Non-pigmented ciliary epithelial cell (primary cell): Measurements from ENCODE around the gene FAM117B.
A peak's percentile ranks its signal among the peaks of the same experiment; 100 is the strongest.

Source experiments
- DNase-seq: peaks from one replicate; pipeline ENCODE4 v3.0.0-alpha.2; 2010; ENCODE audit warnings: low read depth

FAM117B gene

DNA sequence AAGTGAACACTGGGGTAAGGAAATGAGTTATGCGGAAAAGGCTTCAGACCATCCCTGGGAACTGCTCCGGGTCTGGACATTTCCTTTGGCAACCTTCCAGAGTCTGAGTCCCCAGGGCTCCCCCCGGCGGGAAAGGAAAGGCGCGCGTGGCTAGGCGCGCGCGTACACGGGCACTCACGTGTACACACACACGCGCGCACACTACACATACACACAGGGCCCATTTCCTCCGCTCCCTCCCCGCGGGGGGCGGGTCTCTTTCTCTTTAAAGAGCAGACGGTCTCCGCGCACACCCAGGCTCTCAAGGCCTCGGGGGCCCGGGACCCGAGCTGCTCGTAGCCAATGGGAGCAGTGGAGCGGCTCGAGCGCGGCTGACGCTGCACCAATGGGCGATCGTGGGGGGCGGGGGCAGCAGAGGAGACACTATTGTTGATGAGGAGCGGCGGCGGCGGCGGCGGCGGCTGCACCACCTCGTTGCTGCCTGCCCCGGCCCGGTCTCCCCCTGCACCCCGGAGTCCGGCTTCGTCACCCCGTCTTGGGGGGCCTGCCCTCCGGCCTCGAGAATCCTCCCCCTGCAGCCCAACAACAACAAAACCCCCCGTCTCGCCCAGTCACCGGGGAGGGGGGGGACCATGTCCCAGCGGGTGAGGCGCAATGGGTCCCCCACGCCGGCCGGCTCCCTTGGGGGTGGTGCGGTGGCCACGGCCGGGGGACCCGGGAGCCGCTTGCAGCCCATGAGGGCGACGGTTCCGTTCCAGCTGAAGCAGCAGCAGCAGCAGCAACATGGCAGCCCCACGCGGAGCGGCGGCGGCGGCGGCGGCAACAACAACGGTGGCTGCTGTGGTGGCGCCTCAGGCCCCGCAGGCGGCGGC, at the start of gene FAM117B:
TSS of gene FAM117B (plus strand) at position 414 of the 872 bp plus-strand sequence. CDS start at position 633, 219 bp downstream.
- DNase-seq: peak; percentile 58

DNA sequence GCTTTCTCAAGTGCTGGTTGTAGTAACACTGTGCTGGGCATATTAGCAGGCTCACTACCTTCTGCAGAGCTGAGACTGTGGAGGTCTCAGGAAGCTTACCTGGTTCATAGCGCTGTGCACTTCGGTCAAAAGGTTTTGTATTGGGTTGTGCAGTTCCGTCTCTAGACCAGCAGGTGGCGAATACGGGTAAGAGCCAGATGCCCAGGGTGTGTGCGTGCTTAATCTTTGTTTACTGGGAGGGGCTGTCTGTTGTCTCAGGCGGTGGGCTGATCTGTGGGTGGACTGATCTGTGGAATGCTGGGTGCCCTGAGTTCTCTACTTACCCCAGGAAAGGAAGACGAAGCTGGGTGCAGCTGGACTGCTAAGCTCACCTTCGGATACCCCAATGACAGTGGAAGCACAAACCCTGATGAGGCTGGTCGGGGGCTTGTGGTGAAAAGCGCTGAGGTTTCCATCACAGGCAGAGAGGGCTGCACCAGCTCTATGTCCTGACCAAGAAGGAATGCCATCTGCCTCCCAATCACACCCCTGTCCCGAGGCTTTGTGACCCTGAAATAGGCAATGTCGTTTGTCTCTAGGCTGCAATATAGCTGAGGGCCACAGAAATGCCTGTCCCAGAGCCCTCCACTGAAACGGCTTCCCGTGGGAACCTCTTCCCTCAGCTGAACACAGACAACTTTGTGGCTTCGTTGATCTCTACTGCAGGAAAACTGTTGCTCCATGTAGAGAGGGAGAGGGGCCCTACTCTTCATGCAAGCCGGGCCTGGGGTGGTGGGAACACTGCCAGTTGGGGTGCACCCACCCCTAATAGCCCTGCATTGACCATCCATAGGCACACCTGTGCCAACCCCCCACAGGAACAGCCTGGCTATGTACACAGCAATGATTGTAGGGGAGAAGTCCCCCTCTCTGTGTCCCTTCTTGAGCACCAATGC, 45.9 kb upstream of the FAM117B start:
- DNase-seq: peak; percentile 34

GRCh38 chr2:202589582-202589949, 45.2 kb upstream of the FAM117B start:
- DNase-seq: no peak

DNA sequence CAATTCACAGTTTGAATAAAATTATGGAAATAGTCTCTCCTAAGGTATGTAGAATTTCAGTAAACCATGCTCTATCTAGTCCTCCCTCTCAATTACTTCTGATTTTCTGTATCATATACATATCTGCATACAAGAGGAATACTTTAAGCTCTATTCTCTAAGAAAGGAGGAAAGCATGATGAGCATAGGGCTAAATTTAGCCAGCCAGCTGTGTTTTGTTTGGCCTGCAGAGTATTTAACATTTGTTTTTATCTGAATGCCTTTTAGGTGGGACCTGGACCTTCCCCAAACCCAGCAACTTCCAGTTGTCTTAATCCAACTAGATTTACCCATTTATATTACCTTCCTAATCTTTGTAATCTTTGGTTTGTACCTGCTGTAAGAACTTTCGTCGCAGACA, 42.2 kb upstream of the FAM117B start:
- no peak for DNase-seq

DNA sequence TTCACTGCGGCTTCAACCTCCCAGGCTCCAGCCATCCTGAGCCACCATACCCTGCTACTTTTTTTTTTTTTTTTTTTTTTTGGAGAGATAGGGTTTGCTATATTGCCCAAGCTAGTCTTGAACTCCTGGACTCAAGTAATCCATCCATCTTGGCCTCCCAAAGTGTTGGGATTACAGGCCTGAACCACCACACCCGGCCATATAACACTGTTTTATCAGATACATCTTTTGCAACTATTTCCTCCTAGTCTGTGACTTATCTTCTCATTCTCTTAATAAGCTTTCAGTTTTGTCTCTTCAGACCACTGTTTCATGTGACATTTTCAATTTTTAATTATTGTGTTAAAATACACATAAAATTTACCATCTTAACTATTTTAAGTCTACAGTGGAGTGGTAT, 35.7 kb upstream of the FAM117B start:
- DNase-seq: no peak

DNA sequence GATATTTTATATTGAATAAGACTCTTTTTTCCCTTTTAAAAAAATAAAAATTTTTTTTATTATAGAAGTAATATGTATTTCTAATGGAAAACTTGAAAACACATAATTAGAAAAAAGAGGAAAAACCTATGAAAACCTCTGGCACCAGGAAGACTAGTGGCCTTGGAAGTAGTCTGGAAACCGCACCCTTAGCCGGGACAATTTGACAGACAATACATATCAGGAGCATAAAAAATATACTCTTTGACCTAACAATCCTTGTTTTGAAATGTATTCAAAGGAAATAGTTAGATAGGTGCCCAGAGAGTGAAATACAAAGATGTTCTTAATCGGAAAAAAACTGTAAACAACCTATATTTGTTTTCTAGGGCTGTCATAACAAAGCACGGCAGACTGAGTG, 34.9 kb upstream of the FAM117B start:
- no peak for DNase-seq

DNA sequence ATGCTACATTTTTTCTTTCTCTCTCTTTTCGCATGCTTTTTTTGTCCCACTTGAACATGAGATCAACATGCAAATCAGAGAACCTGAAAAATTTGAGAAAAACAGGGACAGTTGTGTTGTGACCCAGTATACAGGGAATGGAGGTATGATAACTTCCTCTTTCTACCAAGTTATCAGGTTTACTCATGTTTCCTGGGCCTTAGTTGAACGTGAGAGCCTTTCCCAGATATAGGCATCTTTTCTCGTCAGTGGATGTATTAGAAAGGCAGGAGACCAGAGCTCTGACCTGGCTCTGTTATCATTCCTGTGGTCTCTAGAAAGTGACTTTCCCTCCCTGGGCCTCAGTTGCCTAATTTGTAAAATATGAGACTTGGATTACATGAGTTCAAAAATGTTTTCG, 30.1 kb upstream of the FAM117B start:
- no peak for DNase-seq

GRCh38 chr2:202605174-202605573, 29.6 kb upstream of the FAM117B start:
- no peak for DNase-seq

DNA sequence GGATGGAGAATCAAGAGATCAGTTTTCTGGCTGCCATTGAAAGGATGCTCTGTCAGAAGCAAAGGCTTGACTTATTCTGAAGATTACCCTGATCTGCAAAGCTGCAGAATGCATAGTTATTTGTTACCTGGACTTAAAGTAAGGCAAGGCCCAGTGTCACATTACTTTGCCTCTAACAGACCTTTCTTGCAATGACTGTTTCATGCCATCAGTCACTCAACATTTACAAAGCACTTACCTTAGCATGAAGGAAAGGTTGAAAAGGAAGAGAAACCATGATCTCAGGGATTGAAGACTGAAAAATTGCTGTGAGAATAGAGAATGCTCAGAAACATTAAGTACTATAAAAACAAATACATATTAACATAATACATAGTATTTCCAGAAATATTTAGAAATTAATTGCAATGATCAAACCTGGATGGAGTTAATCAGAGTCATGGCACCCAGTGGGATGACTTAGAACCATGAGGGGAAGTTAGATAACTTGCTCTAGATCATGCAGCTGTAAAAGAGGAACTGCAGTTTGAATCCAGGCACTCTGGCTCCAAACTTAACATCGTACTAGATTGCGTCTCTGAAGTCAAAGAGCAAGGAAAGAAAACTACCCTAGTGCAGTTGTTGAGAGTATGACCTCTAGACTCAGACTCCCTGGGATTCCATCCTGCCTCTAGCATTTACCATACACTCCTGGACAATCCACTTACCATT, 26.5 kb upstream of the FAM117B start:
- no peak for DNase-seq

DNA sequence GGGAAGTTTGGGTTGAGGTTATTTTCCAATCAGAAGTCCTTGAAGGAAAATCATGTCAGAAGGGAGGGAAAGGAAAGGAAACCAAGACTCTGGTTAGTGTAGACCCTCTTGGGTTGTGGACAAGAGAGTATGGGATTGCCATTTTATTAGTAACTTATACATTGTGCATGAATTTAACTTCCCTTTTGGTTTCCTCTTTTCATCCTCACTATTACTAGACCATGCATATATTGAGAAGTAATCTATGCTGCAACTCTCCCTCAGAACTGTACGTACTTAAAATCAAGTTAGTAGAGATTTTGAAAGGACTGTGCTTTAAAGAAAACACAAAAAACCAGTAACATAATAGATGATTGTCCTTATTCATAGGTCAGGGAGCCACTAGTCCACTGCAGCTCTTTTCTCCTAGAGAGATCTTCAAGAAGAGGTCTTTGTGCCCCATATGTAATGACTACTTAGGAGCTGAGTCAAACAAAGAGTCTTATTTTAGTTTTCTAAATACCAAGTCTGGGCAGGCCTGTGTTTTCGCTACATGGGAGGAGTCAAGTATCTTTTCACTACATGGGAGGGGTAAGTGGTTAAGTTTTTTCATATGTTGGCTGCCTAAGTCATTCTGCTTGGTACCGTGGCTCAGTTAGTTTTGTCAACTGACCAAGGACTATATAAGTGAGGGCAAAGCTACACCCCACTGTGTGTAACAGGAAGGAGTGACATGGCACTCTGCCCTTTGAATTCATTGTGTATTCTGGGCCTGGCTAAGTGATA, 25.2 kb upstream of the FAM117B start:
- DNase-seq: no peak

GRCh38 chr2:202610380-202610779, 24.4 kb upstream of the FAM117B start:
- no peak for DNase-seq

- DNase-seq: no peak
Measured at GRCh38 chr2:202612145-202612544, 22.6 kb upstream of the FAM117B start.

GRCh38 chr2:202613479-202613878, 21.3 kb upstream of the FAM117B start:
- no peak for DNase-seq

GRCh38 chr2:202624133-202624532, 10.6 kb upstream of the FAM117B start:
- DNase-seq: no peak

DNA sequence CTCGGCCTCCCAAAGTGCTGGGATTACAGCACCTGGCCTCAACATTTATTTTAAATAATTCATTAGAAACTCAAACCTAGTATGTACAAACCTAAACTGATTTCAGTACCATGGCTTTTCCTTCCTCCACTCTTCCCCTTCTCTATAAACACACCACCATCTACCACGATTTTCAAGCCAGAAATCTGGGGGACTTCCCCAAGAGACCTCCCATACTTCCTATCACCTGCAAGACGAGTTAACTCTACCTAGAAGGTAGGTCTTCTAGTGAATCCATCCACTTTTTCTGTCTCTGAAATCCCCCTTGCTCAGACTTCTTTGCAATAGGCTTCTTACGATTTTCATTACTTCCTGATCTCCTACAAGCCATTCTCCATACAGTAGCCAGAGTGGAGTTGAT, 7.7 kb upstream of the FAM117B start:
- no peak for DNase-seq

DNA sequence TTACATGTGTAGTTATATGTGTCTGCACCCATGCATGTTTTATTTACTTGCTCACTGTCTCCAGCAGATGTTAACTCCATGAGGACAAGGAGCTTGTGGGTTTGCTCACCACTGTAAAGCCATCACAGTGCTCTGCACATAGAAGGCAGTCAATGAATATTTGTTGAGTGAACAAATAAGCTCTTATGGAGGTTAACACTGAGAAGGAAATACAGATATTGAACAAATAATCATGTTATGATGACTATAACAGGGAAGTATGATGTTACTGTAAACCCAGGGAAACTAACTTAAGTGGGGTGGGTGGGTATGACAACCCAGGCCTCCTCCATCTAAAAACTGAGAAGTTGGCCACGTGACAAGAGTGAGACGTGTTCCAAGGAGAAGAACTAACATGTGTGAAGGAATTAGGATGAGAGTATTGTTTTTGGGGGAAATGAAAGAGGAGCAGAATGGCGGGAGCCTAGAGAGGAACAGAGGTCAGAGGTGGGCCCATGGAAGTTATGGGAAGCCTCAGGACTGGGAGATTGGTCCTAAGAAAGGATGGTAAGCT, 6.0 kb upstream of the FAM117B start:
- no peak for DNase-seq

- DNase-seq: no peak
Measured at GRCh38 chr2:202632682-202633290, 2.0 kb upstream of the FAM117B start.

GRCh38 chr2:202633470-202633869, 1.3 kb upstream of the FAM117B start:
- DNase-seq: no peak

- no peak for DNase-seq
Measured at GRCh38 chr2:202635428-202636212, 851 bp downstream of the FAM117B start.

DNA sequence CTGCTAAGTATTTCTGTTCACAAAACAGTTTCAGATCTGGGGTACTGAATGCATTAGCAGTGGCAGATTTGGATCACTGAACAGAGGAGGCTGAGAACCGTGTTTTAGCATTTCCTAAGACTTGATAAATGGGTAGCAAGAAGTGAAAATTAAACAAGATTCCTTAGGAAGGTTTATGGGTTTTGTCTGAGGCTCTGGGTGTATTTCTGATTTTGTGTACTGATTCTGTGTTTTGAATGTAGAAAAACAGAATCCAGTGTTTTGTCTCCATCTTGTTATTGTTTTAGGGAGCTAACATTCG, 1.4 kb downstream of the FAM117B start:
- DNase-seq: no peak
